HG03064 (cell line): ENCODE results near the gene MRTFA.
"Not testable (repeated sequence)": the region's sequence is repeated elsewhere in the genome, so short reads cannot be mapped to it uniquely, and the experiment has no call there.

Experiments used
- ATAC-seq: cut with Tn5 transposase; IDR thresholded peaks from one replicate; pipeline ENCODE4 v1.9.1; 2021; ENCODE audit warnings: low read depth; ENCODE audit not compliant: unreplicated experiment

The MRTFA gene

GRCh38 chr22:40504285-40505249, 132.0 kb downstream of the MRTFA start:
- ATAC-seq: no peak

DNA sequence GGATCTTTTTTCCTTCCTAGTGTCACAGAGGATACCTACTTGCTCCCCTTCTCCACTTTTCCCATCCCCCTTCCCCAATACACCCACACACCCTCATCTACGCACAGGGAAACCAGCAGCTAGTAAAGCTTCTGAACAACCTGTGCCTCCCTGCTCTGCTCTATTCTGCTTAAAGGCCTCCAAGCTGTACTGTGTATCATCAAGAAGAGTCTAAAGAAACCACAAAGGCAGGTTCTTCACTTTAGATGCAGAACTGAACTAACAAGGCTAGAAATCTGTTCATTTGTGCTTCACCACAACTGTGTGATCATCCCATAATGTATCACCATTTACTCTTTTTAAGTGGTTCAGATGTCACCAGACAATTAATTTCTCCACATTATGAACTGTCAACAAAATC, 133.6 kb downstream of the MRTFA start:
- no peak for ATAC-seq

DNA sequence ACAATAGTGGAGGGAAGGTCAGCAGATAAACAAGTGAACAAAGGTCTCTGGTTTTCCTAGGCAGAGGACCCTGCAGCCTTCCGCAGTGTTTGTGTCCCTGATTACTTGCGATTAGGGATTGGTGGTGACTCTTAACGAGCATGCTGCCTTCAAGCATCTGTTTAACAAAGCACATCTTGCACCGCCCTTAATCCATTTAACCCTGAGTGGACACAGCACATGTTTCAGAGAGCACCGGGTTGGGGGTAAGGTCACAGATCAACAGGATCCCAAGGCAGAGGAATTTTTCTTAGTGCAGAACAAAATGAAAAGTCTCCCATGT, 136.1 kb downstream of the MRTFA start:
- ATAC-seq: not testable (repeated sequence)

- no peak for ATAC-seq
These were observed 137.3 kb downstream of the MRTFA start for GRCh38 chr22:40499209-40499623.

DNA sequence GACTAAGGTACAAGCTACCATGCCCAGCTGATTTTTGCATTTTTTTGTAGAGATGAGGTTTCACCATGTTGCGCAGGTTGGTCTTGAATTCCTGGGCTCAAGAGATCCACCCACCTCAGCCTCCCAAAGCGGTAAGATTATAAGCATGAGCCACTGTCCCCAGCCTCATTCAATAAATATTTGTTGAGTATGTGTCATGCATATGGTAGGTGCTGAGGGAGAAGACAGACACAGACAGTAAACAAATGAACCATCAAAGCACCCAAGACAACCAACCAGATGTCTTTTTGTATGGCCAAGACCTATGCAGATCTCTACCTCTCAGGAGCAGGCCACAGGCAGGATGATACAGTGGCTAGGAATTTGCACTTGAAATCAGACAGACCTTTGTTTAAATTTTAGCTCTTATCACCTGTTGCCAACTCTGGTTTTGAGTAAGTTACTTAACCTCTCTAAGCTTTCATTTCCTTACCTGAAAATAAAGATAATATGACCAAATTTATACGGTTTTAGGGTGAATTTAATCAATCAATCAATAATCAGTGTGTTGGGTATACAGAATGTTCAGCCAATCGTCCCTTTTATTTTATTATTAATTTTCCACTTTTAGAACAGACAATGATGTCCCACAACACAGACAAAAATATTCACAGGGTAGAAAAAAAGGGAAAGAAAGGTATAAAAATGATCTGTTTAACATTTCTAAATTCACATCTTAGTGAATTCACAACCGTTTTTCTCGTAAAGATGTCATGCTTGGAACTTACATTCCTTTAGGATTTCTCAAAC, 137.9 kb downstream of the MRTFA start:
- no peak for ATAC-seq

GRCh38 chr22:40493441-40493840, 143.1 kb downstream of the MRTFA start:
- no peak for ATAC-seq

DNA sequence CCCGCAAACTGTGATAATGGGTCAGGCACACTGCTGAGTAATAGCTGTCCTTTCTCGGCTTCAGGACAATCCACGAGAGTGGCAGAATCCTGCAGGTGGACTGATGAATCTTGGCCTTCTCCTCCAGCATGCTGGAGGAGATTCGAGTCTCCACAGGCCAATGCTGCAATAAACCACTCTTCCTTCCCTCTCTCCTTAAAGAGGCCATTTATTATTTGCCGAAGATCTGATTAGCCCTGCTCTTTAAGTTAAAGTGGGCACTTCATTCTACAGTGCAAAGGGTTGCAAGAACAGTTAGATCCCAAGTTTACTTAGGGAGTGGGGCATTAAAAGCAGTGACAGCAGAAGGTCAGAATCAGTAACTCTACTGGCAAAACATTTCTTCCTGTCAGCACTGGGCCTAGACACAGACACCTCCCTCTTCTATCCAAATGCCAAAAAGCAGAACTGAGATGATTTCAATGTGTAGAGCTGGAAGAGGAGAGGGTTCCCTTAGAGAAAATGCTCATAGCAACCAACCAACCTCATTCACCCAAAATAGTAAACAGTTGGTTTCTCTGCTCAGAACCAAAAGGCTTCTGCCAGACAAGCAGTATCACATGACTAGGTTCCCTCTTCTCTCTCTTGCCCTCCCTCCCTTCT, 144.4 kb downstream of the MRTFA start:
- ATAC-seq: peak; percentile 83

DNA sequence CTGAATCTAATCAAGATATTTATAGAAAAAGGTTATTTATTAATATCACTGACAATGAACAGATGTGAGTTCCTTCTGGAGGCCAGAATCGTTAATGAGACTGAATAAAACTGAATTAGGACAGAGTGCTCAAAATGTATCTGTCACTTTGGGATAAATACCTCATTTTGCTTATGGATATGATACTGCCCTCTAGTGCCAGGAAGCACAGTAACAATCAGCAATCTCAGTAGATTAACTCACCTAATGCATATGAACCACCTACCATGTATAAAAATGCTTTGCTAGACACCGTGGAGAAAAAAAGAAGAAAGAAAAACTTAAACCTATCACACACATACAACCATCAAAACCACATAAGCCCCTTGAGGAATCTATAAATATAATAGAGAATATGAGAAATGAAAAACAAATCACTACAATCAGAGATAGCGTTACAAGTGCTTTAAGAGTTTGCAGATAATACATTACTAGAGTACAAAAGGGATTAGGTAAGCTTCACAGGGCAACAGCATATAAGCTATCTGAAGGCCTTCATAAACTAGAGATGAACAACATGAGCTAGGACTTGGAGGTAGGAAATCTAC, 148.8 kb downstream of the MRTFA start:
- no peak for ATAC-seq

DNA sequence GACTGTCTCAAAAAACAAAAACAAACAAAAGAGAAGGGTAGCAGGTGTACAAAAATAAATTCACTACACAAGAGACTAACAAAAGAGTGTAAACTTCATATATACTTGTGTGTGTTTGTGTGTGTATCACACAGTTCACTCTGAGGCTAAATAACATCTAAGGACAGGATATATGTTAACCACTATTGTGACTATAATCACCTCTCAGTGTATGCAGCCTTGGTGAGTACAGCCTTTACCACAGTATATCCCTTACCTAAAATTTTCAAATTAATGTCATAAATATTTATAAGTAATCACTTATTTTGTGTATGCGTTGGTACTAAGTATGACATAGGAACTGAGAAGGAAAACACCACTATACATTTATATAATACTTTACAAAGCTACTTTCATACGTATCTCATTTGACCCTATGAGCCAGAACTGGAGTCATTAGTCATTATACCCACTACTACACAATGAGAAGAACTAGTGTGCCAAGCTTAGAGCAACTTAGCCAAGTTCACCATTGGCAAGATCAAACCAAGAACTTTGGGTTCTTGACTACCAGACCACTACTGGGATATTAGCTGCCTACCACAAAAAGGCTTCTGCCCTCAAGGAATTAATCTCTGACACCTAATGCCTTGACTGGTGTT, 149.4 kb downstream of the MRTFA start:
- no peak for ATAC-seq

DNA sequence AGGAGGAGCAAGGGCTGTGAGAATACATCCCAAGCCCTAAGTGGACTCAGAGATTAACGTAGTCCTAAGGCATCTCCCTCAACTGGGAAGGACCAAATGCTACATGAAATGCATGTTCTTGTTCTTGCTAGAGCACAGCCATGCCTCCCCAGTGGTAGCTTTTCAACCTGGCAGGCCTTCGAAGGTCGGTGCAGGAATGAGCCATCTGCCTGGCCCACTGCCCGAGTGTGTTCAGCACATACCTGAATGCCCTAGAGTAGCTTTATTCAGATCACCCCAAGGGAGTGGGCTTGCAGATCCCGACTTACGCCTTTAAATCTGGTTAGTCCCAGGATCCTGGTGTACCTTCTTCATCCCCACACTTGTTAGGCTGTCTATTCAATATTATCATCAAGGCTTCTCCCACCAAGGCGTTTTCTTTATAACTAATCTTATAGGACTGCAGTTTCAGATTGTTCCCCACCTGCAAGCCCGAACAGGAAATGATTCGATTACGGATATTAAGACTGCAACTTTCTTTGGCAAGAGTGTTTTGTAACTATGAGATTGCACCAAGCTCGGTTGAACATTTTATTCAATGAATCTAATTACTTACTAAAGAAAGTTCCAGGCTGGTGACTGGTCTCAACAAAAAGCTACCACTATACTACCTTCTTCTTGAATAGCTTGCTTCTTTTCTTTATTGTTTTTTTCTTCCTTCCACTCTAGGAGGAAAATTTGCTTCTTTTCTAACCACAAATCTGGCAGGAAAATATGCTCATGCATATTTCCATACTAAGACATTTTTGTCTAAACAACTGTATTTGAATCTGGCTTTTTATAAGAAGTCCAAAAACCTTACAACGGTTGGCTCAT, 150.5 kb downstream of the MRTFA start:
- ATAC-seq: no peak

DNA sequence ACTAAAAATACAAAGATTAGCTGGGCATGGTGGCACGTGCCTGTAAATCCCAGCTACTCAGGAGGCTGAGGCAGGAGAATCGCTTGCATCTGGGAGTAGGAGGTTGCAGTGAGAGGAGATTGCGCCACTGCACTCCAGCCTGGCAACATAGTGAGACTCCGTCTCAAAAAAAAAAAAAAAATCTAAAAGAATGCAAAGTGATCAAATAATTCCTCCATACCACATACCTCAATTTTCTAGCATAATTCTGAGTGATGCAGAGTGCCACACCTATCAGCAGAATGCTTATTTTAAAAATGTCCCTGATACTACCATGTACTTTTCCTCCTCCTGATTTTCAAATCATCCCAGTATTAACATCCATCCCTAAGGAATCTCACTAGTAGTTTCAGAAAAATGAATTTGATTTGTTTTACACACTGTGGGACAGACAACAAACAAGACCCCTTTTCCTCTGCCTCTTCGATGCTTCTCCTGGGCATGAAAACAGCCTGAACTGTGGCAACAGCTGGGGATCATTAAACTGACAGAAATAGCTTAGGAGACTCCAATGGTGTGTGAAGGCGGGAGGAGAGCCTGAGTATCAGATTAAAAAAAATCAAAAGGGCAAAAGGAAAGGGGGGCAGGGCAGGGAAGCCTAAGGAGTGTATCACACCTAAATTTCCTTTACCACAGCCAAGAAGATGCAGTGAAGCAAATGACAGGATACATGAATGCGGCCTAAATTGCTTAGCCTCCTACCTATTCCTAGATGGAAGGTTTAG, 151.4 kb downstream of the MRTFA start:
- ATAC-seq: no peak

GRCh38 chr22:40482886-40483285, 153.6 kb downstream of the MRTFA start:
- ATAC-seq: no peak

DNA sequence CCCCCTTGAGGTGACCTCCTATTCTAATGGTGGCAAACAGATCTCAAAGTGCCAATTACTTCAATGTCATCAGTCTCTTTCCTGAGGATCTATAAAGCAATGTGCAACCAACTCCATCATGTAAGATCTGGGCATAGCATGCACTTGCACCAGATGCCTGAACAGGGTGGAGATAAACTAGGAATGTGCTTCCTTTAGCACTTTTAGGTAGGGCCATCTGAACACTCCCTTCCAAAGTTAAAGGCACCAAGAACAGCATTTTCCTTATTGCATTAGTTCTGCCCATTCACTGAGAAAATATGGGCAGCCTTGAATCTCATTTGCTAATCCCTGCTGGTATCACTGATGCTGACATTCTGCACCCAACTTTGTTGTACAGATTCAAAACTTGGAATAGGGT, 154.1 kb downstream of the MRTFA start:
- ATAC-seq: no peak

GRCh38 chr22:40480996-40481395, 155.5 kb downstream of the MRTFA start:
- no peak for ATAC-seq

GRCh38 chr22:40479887-40480538, 156.5 kb downstream of the MRTFA start:
- ATAC-seq: no peak

- no peak for ATAC-seq
These were observed 157.3 kb downstream of the MRTFA start for GRCh38 chr22:40479126-40479800.

DNA sequence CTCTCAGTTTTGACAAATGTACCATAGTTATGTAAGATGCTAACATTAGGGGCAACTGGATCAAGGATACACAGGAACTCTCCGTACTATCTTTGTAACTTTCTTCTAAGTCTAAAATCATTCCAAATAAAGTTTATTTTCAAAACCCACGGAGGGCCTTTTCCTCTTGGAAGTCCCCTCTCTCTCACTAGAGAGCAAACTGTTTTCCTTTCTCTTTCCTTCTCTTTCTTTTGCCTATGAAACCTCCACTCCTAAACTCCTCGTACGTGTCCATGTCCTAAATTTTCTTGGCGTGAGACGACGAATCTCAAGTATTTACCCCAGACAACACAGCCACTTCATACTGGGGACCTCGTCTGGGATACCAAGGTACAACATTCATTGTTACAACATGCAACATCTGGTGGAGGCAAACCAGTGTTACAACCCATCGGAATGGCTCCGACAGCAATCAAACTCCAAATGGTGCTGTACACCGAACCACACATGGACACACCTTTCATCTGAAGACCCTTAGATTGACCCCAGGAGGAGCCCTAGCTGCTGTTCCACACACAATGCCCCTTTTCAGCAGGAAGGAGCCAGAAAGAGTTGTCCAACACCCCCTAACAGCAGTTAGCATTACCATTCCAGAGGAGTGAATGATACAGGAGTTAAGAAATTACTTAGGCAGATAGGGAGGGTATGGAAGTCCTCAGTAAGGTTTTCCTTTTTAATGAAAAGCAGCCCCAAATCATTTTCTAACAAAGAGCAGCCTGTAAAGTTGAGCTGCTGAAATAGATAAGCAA, 158.0 kb downstream of the MRTFA start:
- no peak for ATAC-seq
